BJ (cell line): Measurements from ENCODE around the gene MLLT3. TPM values are rescaled to one million over a fixed set of nuclear protein-coding genes. Genes with fewer than 3 reads are reported as not detected.

Experiments used
- CTCF ChIA-PET: fragments of 350-600 bp; formaldehyde crosslinking; extraction: SDS; loops from one replicate; lab custom pipeline; 2021; ENCODE audit warnings: antibody characterized with exemption, inconsistent platforms; lab: Yijun Ruan, JAX
- POLR2A ChIA-PET: fragments of 300-600 bp; sonication (Branson Sonifier 250); formaldehyde crosslinking; extraction: SDS; loops from one replicate; lab custom pipeline; 2021; ENCODE audit warnings: antibody characterized with exemption; lab: Charles Lee
- DNase-seq: peaks from one replicate; pipeline ENCODE4 v3.0.0-alpha.2; 2011; ENCODE audit warnings: low read depth
- H3K27me3 ChIP-seq: 2 replicates; pipeline ENCODE4 v1.6.0; 2011; ENCODE audit warnings: low read length; ENCODE audit not compliant: control insufficient read depth, insufficient read depth
- H3K36me3 ChIP-seq: 2 replicates; pipeline ENCODE4 v1.5.1; 2011; ENCODE audit warnings: low read length; ENCODE audit not compliant: control insufficient read depth, insufficient read depth
- H3K4me3 ChIP-seq: 2 replicates; pipeline ENCODE4 v1.5.1; 2011; ENCODE audit warnings: low read depth, mild to moderate bottlenecking, control low read depth, low read length
- polyA plus RNA-seq: library from polyadenylated mRNA; depleted of rRNA; stranded (reverse); fragments of >200 nt; gene quantifications from 2 replicates; pipeline ENCODE4 v1.2.3, GENCODE V29; 2011
- TF ChIP-seq, protein P1 (sequence below): IDR thresholded peaks from 2 replicates; pipeline ENCODE4 v1.5.1; 2011; ENCODE audit warnings: low read depth, mild to moderate bottlenecking, control low read depth, inconsistent platforms, low read length, moderate library complexity; ENCODE audit not compliant: insufficient read depth

The MLLT3 gene
- polyA plus RNA-seq, 1 experiment = 13.8 TPM

DNA sequence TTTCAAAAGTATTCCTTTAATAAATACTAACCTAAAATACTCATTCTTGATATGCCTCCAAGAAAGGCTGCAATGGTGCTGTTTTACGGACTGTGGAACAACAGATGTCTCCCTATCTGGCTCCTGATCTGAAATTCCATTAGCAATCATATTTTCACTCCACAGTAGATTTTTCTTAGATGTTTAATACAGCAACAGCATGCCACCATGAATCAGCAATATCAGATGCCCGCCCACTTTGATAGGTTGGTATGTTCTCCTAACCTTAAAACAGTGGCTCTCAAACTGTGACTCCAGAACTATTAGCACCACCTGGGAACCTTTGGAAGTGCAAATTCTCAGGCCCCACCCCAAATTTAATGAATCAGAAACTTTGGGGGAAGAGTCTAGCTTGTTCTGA is 110.2 kb downstream of the MLLT3 start:
- POLR2A ChIA-PET = no interaction called here
- TF ChIP-seq, protein P1, sequence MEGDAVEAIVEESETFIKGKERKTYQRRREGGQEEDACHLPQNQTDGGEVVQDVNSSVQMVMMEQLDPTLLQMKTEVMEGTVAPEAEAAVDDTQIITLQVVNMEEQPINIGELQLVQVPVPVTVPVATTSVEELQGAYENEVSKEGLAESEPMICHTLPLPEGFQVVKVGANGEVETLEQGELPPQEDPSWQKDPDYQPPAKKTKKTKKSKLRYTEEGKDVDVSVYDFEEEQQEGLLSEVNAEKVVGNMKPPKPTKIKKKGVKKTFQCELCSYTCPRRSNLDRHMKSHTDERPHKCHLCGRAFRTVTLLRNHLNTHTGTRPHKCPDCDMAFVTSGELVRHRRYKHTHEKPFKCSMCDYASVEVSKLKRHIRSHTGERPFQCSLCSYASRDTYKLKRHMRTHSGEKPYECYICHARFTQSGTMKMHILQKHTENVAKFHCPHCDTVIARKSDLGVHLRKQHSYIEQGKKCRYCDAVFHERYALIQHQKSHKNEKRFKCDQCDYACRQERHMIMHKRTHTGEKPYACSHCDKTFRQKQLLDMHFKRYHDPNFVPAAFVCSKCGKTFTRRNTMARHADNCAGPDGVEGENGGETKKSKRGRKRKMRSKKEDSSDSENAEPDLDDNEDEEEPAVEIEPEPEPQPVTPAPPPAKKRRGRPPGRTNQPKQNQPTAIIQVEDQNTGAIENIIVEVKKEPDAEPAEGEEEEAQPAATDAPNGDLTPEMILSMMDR = no peak
- peak; percentile 74 for DNase-seq
- H3K27me3 ChIP-seq = no peaks in the 10 kb centered on the region
- CTCF ChIA-PET = interaction anchor here (0.6 kb wide), 1 partner anchor 88 kb away, joined by 3 read pairs; no protein-coding TSS in a partner anchor
- no peaks in the 10 kb centered on the region for H3K36me3 ChIP-seq
- no peak overlapping the region for H3K4me3 ChIP-seq

DNA sequence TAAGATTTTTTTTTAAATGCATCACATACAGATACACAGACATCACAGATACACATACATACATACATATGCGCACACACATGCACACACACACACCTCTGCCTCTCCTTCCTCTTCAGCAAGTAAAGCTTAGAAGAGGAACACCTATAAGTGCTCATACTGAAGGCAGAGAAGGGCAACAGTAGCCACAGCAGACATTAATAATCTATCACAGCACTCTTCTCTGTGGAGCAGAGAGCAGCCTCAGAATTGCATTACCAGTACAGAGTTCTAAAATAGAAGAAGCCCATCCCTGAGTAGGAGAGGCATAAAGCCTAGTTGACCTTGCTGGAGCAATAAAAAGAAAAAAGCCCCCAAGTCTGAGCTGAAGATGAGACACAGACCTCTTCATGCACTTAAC is 110.6 kb downstream of the MLLT3 start:
- Histone ChIP-seq H3K4me3 (no peak overlapping the region), H3K27me3 (no peaks in the 10 kb centered on the region), H3K36me3 (no peaks in the 10 kb centered on the region)
- TF ChIP-seq, protein P1 = no peak
- no peak for DNase-seq
- CTCF ChIA-PET = no interaction called here
- POLR2A ChIA-PET = no interaction called here

DNA sequence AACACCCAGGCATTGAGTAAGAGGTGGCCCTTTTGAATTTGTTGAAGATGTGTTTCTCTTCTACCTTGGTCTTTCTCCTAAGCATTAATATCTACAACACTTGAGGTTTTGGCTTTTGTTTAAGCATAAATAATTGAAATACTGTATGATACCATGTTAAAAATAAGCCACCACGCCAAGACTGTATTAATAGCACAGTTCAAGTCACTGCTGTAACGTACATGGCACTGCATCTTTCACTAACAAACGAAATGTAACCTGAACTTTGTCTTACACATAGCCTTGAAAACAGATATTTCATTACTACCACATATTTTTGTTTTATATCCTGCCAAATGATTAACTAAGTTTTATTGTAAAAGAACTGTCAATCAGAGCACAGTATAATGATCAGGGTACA is 112.8 kb downstream of the MLLT3 start:
- H3K27me3 ChIP-seq = no peaks in the 10 kb centered on the region
- CTCF ChIA-PET = no interaction called here
- H3K4me3 ChIP-seq = no peak overlapping the region
- no peaks in the 10 kb centered on the region for H3K36me3 ChIP-seq
- POLR2A ChIA-PET = no interaction called here
- TF ChIP-seq, protein P1 = no peak
- no peak for DNase-seq

DNA sequence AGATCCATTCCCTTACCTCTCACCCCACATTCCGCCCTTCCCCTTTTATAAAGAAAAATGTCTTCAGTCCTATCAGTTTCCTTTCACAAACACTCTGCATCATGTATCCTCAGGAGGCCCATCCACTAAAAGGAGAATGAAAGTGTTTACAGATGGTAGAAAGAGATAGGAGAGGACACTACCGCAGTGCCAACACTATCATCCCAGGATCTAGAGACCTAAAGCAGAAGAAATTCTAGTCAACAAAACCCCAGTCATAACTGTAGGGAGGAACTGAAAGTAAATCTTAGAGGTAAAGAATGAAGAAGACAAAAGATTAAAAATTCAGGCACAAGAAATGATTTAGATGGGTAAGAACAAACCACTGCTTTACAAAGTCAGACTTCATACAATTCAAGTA is 114.1 kb downstream of the MLLT3 start:
- Histone ChIP-seq H3K4me3 (no peak overlapping the region), H3K36me3 (no peaks in the 10 kb centered on the region), H3K27me3 (no peaks in the 10 kb centered on the region)
- ChIA-PET POLR2A (no interaction called here), CTCF (no interaction called here)
- TF ChIP-seq, protein P1 = no peak
- DNase-seq = no peak

DNA sequence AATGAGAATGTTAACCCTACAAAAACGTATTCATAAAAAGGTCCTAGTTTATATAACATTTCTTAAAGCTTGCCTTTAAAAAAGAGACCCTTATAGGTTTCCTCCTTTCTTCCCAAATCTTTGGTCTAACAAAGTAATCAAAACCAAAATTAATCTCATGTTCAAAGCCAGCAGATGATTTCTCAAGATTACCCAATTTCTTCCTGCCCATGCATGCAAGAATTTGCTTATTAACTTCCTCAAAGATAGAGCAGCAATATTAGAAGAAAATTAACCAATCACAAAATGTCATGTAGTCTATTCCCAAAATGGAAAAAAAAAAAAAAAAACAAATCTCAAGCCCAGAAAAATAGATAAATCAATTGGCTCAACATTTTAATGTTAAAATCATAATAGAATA is 114.9 kb downstream of the MLLT3 start:
- no peak for DNase-seq
- Histone ChIP-seq H3K4me3 (no peak overlapping the region), H3K36me3 (no peaks in the 10 kb centered on the region), H3K27me3 (no peaks in the 10 kb centered on the region)
- TF ChIP-seq, protein P1 = no peak
- ChIA-PET CTCF (no interaction called here), POLR2A (no interaction called here)
